SK-N-SH treated with all-trans-retinoic acid at 6 μM for 48 hours (cell line): ENCODE results near the gene AVL9.

Experiments
- CREB5 ChIP-seq: fragments of 250-450 bp; sonication (Bioruptor Pico); IDR thresholded peaks from 2 replicates; pipeline ENCODE4 v1.5.1; 2020; ENCODE audit warnings: low read depth, mild to moderate bottlenecking, moderate library complexity
- TSHZ2 ChIP-seq: fragments of 250-450 bp; sonication (Bioruptor Pico); IDR thresholded peaks from 2 replicates; pipeline ENCODE4 v1.5.0; 2020; ENCODE audit warnings: mild to moderate bottlenecking, moderate library complexity
- ZFP30 ChIP-seq: fragments of 450-650 bp; formaldehyde crosslinking; IDR thresholded peaks from 2 replicates; pipeline ENCODE4 v1.5.0; 2022; ENCODE audit warnings: mild to moderate bottlenecking, moderate library complexity
- ZNF8 ChIP-seq: fragments of 450-650 bp; formaldehyde crosslinking; IDR thresholded peaks from 2 replicates; pipeline ENCODE4 v1.5.0; 2020; ENCODE audit warnings: mild to moderate bottlenecking, moderate library complexity

GRCh38 chr7:32539919-32540531 is 44.7 kb downstream of the AVL9 start:
- no peak for TF ChIP-seq CREB5 (CRISPR knock-in tag)
- no peak for TF ChIP-seq ZFP30
- TF ChIP-seq ZNF8 (CRISPR knock-in tag), result no peak
- no peak for TF ChIP-seq TSHZ2
